H9 (cell line): Measurements from ENCODE around the gene RCAN1. TPM values are rescaled to one million over a fixed set of nuclear protein-coding genes. Genes with fewer than 3 reads are reported as not detected.

Experiments
- DNase-seq: peaks from one replicate; pipeline ENCODE4 v3.0.0-alpha.2; 2017
- H2AFZ ChIP-seq: one replicate; pipeline ENCODE4 v1.6.1; 2013; ENCODE audit warnings: mild to moderate bottlenecking, low read length, control low read depth, moderate library complexity
- H2AK5ac ChIP-seq: 2 replicates; pipeline ENCODE4 v1.6.1; 2013; ENCODE audit warnings: low read length, control low read depth, mixed read lengths; ENCODE audit not compliant: insufficient read length
- H2BK120ac ChIP-seq: one replicate; pipeline ENCODE4 v1.6.1; 2013; ENCODE audit warnings: low read depth, mild to moderate bottlenecking, low read length, control low read depth, inconsistent platforms; ENCODE audit not compliant: poor library complexity, severe bottlenecking
- H2BK12ac ChIP-seq: 2 replicates; pipeline ENCODE4 v1.6.1; 2013; ENCODE audit warnings: low read length, control low read depth, mixed read lengths, low read depth; ENCODE audit not compliant: insufficient read length
- H2BK15ac ChIP-seq: 2 replicates; pipeline ENCODE4 v1.6.1; 2013; ENCODE audit warnings: low read depth, low read length, control low read depth
- H2BK20ac ChIP-seq: one replicate; pipeline ENCODE4 v1.6.1; 2013; ENCODE audit warnings: low read depth, mild to moderate bottlenecking, low read length, control low read depth, inconsistent platforms; ENCODE audit not compliant: poor library complexity, severe bottlenecking
- H2BK5ac ChIP-seq: 2 replicates; pipeline ENCODE4 v1.6.1; 2013; ENCODE audit warnings: low read length, control low read depth, mixed read lengths; ENCODE audit not compliant: insufficient read length
- H3K14ac ChIP-seq: 2 replicates; pipeline ENCODE4 v1.6.1; 2013; ENCODE audit warnings: low read length, control low read depth; ENCODE audit not compliant: insufficient read depth
- H3K18ac ChIP-seq: 2 replicates; pipeline ENCODE4 v1.6.1; 2013; ENCODE audit warnings: low read depth, mild to moderate bottlenecking, mixed read lengths, low read length, control low read depth; ENCODE audit not compliant: insufficient read length
- H3K23ac ChIP-seq: 2 replicates; pipeline ENCODE4 v1.6.1; 2013; ENCODE audit warnings: low read length, control low read depth, mixed read lengths, low read depth; ENCODE audit not compliant: insufficient read length
- H3K23me2 ChIP-seq: 2 replicates; pipeline ENCODE4 v1.6.1; 2013; ENCODE audit warnings: low read depth, mild to moderate bottlenecking, mixed read lengths, low read length, control low read depth; ENCODE audit not compliant: insufficient read length, poor library complexity, severe bottlenecking
- H3K27ac ChIP-seq: 2 replicates; pipeline ENCODE4 v1.5.1; 2013; ENCODE audit warnings: low read length, control low read depth, mixed read lengths, low read depth; ENCODE audit not compliant: insufficient read length
- H3K27me3 ChIP-seq: 2 replicates; pipeline ENCODE4 v1.6.1; 2013; ENCODE audit warnings: low read length, control low read depth, inconsistent platforms; ENCODE audit not compliant: insufficient read depth
- H3K4ac ChIP-seq: 2 replicates; pipeline ENCODE4 v1.6.1; 2013; ENCODE audit warnings: low read depth, mild to moderate bottlenecking, control low read depth, inconsistent platforms, low read length, moderate library complexity
- H3K4me1 ChIP-seq: 2 replicates; pipeline ENCODE4 v1.6.1; 2013; ENCODE audit warnings: low read length, control low read depth, inconsistent platforms; ENCODE audit not compliant: insufficient read depth
- H3K4me2 ChIP-seq: 2 replicates; pipeline ENCODE4 v1.6.1; 2013; ENCODE audit warnings: low read length, control low read depth, mixed read lengths; ENCODE audit not compliant: insufficient read length, insufficient read depth
- H3K56ac ChIP-seq: 2 replicates; pipeline ENCODE4 v1.6.1; 2013; ENCODE audit warnings: low read depth, mild to moderate bottlenecking, mixed read lengths, low read length, control low read depth; ENCODE audit not compliant: insufficient read length
- H3K79me1 ChIP-seq: 2 replicates; pipeline ENCODE4 v1.6.1; 2013; ENCODE audit warnings: low read depth, mild to moderate bottlenecking, moderate library complexity, low read length, control low read depth, inconsistent platforms; ENCODE audit not compliant: insufficient read depth, poor library complexity, severe bottlenecking
- H3K79me2 ChIP-seq: 2 replicates; pipeline ENCODE4 v1.6.1; 2013; ENCODE audit warnings: low read length, control low read depth, inconsistent platforms; ENCODE audit not compliant: insufficient read depth
- H3K9ac ChIP-seq: 2 replicates; pipeline ENCODE4 v1.6.1; 2013; ENCODE audit warnings: low read length, control low read depth, mixed read lengths; ENCODE audit not compliant: insufficient read length; ENCODE audit errors: extremely low read depth
- H3K9me3 ChIP-seq: one replicate; pipeline ENCODE4 v1.6.1; 2013; ENCODE audit warnings: low read depth, low read length, inconsistent platforms; ENCODE audit not compliant: control insufficient read depth
- H3T11ph ChIP-seq: one replicate; pipeline ENCODE4 v1.6.1; 2013; ENCODE audit warnings: mild to moderate bottlenecking, low read length, control low read depth, inconsistent platforms
- H4K20me1 ChIP-seq: one replicate; pipeline ENCODE4 v1.6.1; 2013; ENCODE audit not compliant: control insufficient read depth, insufficient read length, insufficient read depth
- H4K5ac ChIP-seq: 2 replicates; pipeline ENCODE4 v1.6.1; 2013; ENCODE audit warnings: low read depth, mild to moderate bottlenecking, mixed read lengths, low read length, control low read depth; ENCODE audit not compliant: insufficient read length
- H4K8ac ChIP-seq: replicated peaks from 2 replicates; pipeline ENCODE4 v1.6.1; 2013; ENCODE audit warnings: low read length, control low read depth, mixed read lengths, low read depth; ENCODE audit not compliant: insufficient read length
- H4K91ac ChIP-seq: 2 replicates; pipeline ENCODE4 v1.6.1; 2013; ENCODE audit warnings: low read depth, mild to moderate bottlenecking, moderate library complexity, mixed read lengths, low read length, control low read depth; ENCODE audit not compliant: insufficient read length
- H3K27ac Mint-ChIP-seq, 3 experiments: 2 replicates in 2 of 3; 3 replicates in 1 of 3; pipeline ENCODE4 v1.8.0; 2020 to 2021; ENCODE audit warnings: mixed read lengths in 3 of 3, mild to moderate bottlenecking in 1 of 3, moderate library complexity in 1 of 3
- H3K27me3 Mint-ChIP-seq: 2 replicates; pipeline ENCODE4 v1.8.0; 2021; ENCODE audit warnings: low read depth, mild to moderate bottlenecking, moderate library complexity, mixed read lengths
- H3K36me3 Mint-ChIP-seq, 3 experiments: 2 replicates in 2 of 3; 3 replicates in 1 of 3; pipeline ENCODE4 v1.8.0; 2020 to 2021; ENCODE audit warnings: low read depth in 3 of 3, mixed read lengths in 3 of 3; ENCODE audit not compliant: insufficient read depth in 1 of 3
- H3K4me1 Mint-ChIP-seq, 2 experiments: 2 replicates each; pipeline ENCODE4 v1.8.0; 2020; ENCODE audit warnings: mixed read lengths in 2 of 2
- H3K4me3 Mint-ChIP-seq, 2 experiments: 2 replicates in 1 of 2; 3 replicates in 1 of 2; pipeline ENCODE4 v1.8.0; 2020 to 2021; ENCODE audit warnings: mild to moderate bottlenecking in 2 of 2, mixed read lengths in 2 of 2, moderate library complexity in 1 of 2
- H3K9me3 Mint-ChIP-seq, 2 experiments: 2 replicates in 1 of 2; 3 replicates in 1 of 2; pipeline ENCODE4 v1.8.0; 2020; ENCODE audit warnings: mild to moderate bottlenecking in 2 of 2, mixed read lengths in 2 of 2, moderate library complexity in 1 of 2
- CTCF ChIP-seq: fragments of 200-600 bp; sonication (generic); conservative IDR thresholded peaks from 3 replicates; pipeline ENCODE4 v1.8.0; 2021; ENCODE audit warnings: antibody characterized with exemption, mild to moderate bottlenecking
- WGBS: extraction: QIAGEN DNeasy Blood & Tissue Kit; methylation state at CpG from one replicate; pipeline ENCODE4 v1.1.7; 2013; ENCODE audit warnings: missing lambda C conversion rate, low lambda C conversion rate, mixed read lengths; ENCODE audit not compliant: insufficient read length; ENCODE audit errors: extremely low coverage; 5-methylcytosine and 5-hydroxymethylcytosine counted together
- total RNA-seq: library from RNA; stranded (reverse); gene quantifications from 2 replicates; pipeline ENCODE4 v1.2.1, GENCODE V29; 2021

RCAN1 gene
- total RNA-seq, 1 experiment from 2014 or later = 7.0 TPM

DNA sequence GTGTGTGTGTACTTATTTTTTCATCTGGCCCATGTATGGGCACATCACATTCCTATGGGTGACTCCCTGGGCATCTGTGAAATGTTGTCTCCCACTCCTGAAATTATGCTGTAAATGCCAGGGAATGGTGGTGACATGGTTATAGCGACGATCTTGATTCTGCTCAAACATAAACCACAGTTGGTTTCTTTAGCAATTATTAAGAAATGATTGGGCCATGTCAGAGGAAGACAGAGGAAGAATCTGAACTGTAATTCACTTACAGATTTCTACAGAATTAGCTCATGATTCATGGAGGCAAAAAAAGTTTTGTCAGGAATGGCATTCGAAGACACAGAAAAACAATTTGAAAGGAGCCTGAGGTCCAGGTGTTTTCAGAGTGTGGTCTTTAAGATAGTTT, 77.1 kb downstream of the RCAN1 start:
- no peak for TF ChIP-seq CTCF
- WGBS = no CpG with 5 or more reads among the region's 3 CpGs
- H3K27ac Mint-ChIP-seq = no peak overlapping the region
- Histone ChIP-seq H2BK15ac (no peak overlapping the region), H2BK5ac (no peak overlapping the region), H3K56ac (no peak overlapping the region), H3K4ac (no peak overlapping the region), H4K91ac (no peak overlapping the region), H2BK12ac (no peak overlapping the region), H3K23ac (no peak overlapping the region), H2BK120ac (no peak overlapping the region), H2AK5ac (no peak overlapping the region), H3K79me1 (no peaks in the 10 kb centered on the region), H2BK20ac (no peak overlapping the region), H4K8ac (no peak overlapping the region), H3K27ac (no peak overlapping the region), H3K18ac (no peak overlapping the region), H3K14ac (no peak overlapping the region), H3K9ac (no peak overlapping the region), H3K4me2 (no peak overlapping the region), H3K27me3 (no peaks in the 10 kb centered on the region), H4K5ac (no peak overlapping the region), H3K79me2 (no peaks in the 10 kb centered on the region), H3T11ph (no peak overlapping the region), H2AFZ (no peak overlapping the region), H3K4me1 (peaks cover 2% of the 10 kb centered on the region; the same call in 1 of the 2 replicates), H3K9me3 (no peaks in the 10 kb centered on the region), H3K23me2 (no peaks in the 10 kb centered on the region), H4K20me1 (no peaks in the 10 kb centered on the region)
- H3K4me3 Mint-ChIP-seq = no peak overlapping the region
- H3K4me1 Mint-ChIP-seq = peaks cover 11 to 12% of the 10 kb centered on the region in 2 experiments
- DNase-seq = no peak
- no peaks in the 10 kb centered on the region; a peak in 1 of 7 replicates for H3K36me3 Mint-ChIP-seq
- H3K27me3 Mint-ChIP-seq = peaks cover 2% of the 10 kb centered on the region
- H3K9me3 Mint-ChIP-seq = peaks cover 0 to 1% of the 10 kb centered on the region in 2 experiments; a peak in 2 of 5 replicates
